ENCODE results near the gene SVEP1.
A peak's percentile ranks its signal among the peaks of the same experiment; 100 is the strongest.

The SVEP1 gene

GRCh38 chr9:110444911-110445310 is 134.6 kb downstream of the SVEP1 start:
- TF ChIP-seq ESRRG (CRISPR knock-in tag; IDR thresholded peaks at IDR 0.05) (no peak), CSRNP3 (CRISPR knock-in tag; IDR thresholded peaks at IDR 0.05) (no peak), BACH2 (CRISPR knock-in tag; IDR thresholded peaks at IDR 0.05; ENCODE audit: borderline replicate concordance) (no peak)
- ATAC-seq: no peak

- TF ChIP-seq CREB5 (CRISPR knock-in tag; IDR thresholded peaks at IDR 0.05; ENCODE audit: low read depth) (no peak), ZNF565 (CRISPR knock-in tag; conservative IDR thresholded peaks at IDR 0.05; ENCODE audit: low read depth) (no peak), TSHZ2 (CRISPR knock-in tag; IDR thresholded peaks at IDR 0.05) (peak; percentile 6; the same call in 1 of the 2 replicates), ISL1 (CRISPR knock-in tag; IDR thresholded peaks at IDR 0.05) (0 out of 2 replicates have a peak, but pooled peaks have one; percentile 6), PATZ1 (CRISPR knock-in tag; IDR thresholded peaks at IDR 0.05; ENCODE audit: borderline replicate concordance) (no peak), ZC3H10 (CRISPR knock-in tag; IDR thresholded peaks at IDR 0.05) (no peak), ZFP30 (CRISPR knock-in tag; IDR thresholded peaks at IDR 0.05) (no peak)
- no peak for ATAC-seq
Observed at GRCh38 chr9:110443866-110444220, 135.7 kb downstream of the SVEP1 start.

- ATAC-seq: no peak
- TF ChIP-seq ZFP3 (CRISPR knock-in tag; IDR thresholded peaks at IDR 0.05) (peak; percentile 28; the same call in 1 of the 2 replicates), TSHZ2 (CRISPR knock-in tag; IDR thresholded peaks at IDR 0.05) (peak; percentile 68), ZFP30 (CRISPR knock-in tag; IDR thresholded peaks at IDR 0.05) (no peak), TCF4 (CRISPR knock-in tag; IDR thresholded peaks at IDR 0.05; ENCODE audit: borderline replicate concordance) (peak; percentile 73; the same call in 1 of the 2 replicates), CSRNP3 (CRISPR knock-in tag; IDR thresholded peaks at IDR 0.05) (0 out of 2 replicates have a peak, but pooled peaks have one; percentile 30), ISL1 (CRISPR knock-in tag; IDR thresholded peaks at IDR 0.05) (peak; percentile 91)
Observed at GRCh38 chr9:110443146-110443865, 136.2 kb downstream of the SVEP1 start.

GRCh38 chr9:110440796-110441195 is 138.7 kb downstream of the SVEP1 start:
- ATAC-seq: no peak
- no peak for TF ChIP-seq ARNTL (CRISPR knock-in tag; IDR thresholded peaks at IDR 0.05; ENCODE audit: borderline replicate concordance, low read depth)
- TF ChIP-seq PATZ1 (CRISPR knock-in tag; IDR thresholded peaks at IDR 0.05; ENCODE audit: borderline replicate concordance): no peak
- TF ChIP-seq RARB (CRISPR knock-in tag; IDR thresholded peaks at IDR 0.05): no peak
- TF ChIP-seq POU6F1 (CRISPR knock-in tag; IDR thresholded peaks at IDR 0.05; ENCODE audit: borderline replicate concordance, low read depth): no peak
- no peak for TF ChIP-seq ZFP3 (CRISPR knock-in tag; IDR thresholded peaks at IDR 0.05)
- TF ChIP-seq ZNF70 (CRISPR knock-in tag; IDR thresholded peaks at IDR 0.05): no peak
- TF ChIP-seq OSR1 (CRISPR knock-in tag; IDR thresholded peaks at IDR 0.05): no peak

Data from SK-N-SH treated with all-trans-retinoic acid at 6 μM for 48 hours (cell line).